Measurements from ENCODE around the gene HUNK. TPM values are rescaled to one million over a fixed set of nuclear protein-coding genes. Genes with fewer than 3 reads are reported as not detected.

Gene HUNK
- polyA plus RNA-seq, 1 donor (not counting 4 experiments of a cell fraction or from before 2014, with no cell fraction given) = 0.03 TPM

- no peak for FAIRE-seq
- no peak overlapping the region for H2AFZ ChIP-seq (ENCODE audit: control insufficient read depth, low read length)
- DNase-seq (ENCODE audit: low read depth, low spot score) = no peak
Measured at GRCh38 chr21:31930001-31930400, 57.2 kb downstream of the HUNK start.

GRCh38 chr21:31931644-31932469 lies 59.0 kb downstream of the HUNK start:
- H3K9me3 ChIP-seq (ENCODE audit: control insufficient read depth, low read depth, low read length) = no peaks in the 10 kb centered on the region
- H3K36me3 ChIP-seq (ENCODE audit: control insufficient read depth in 2 of 2, extremely low read depth in 1 of 2, insufficient read depth in 2 of 2, low read length in 2 of 2) = no peaks in the 10 kb centered on the region
- no peak overlapping the region for H3K4me2 ChIP-seq (ENCODE audit: control insufficient read depth, extremely low read depth, insufficient read depth, low read depth, low read length)
- H3K4me1 ChIP-seq (ENCODE audit: control insufficient read depth, extremely low read depth, insufficient read depth, low read length) = no peaks in the 10 kb centered on the region
- H3K9me1 ChIP-seq (ENCODE audit: control insufficient read depth, extremely low read depth, insufficient read depth, low read length) = no peaks in the 10 kb centered on the region
- H2AFZ ChIP-seq (ENCODE audit: control insufficient read depth, low read length) = no peak overlapping the region
- TF ChIP-seq CTCF (optimal IDR thresholded peaks at IDR 0.05 in 1 of 3, IDR thresholded peaks at IDR 0.05 in 1 of 3, conservative IDR thresholded peaks at IDR 0.05 in 1 of 3; ENCODE audit: extremely low read depth in 1 of 3, insufficient read depth in 2 of 3, low read length in 3 of 3) (no peak), EZH2 (IDR thresholded peaks at IDR 0.05; ENCODE audit: low read length) (no peak)
- no peak overlapping the region for H3K9ac ChIP-seq (ENCODE audit: control insufficient read depth, extremely low read depth, insufficient read depth, low read length)
- H3K79me2 ChIP-seq (ENCODE audit: control insufficient read depth, insufficient read depth, low read length) = no peaks in the 10 kb centered on the region
- no peaks in the 10 kb centered on the region for H4K20me1 ChIP-seq (ENCODE audit: control insufficient read depth, extremely low read depth, insufficient read depth, low read length)
- FAIRE-seq = no peak
- DNase-seq (ENCODE audit: low read depth, low spot score) = no peak
- dilution Hi-C loops (cut with MboI; ENCODE audit: extremely low pct_ligation_motif_present, low sequenced_read_pairs) = no loop called here
- no peaks in the 10 kb centered on the region for H3K27me3 ChIP-seq (ENCODE audit: control insufficient read depth, extremely low read depth, insufficient read depth, low read length)
- H3K4me3 ChIP-seq (ENCODE audit: control insufficient read depth in 2 of 3, extremely low read depth in 1 of 3, insufficient read depth in 2 of 3, low read depth in 1 of 3, low read length in 3 of 3) = no peak overlapping the region
- H3K27ac ChIP-seq (ENCODE audit: control insufficient read depth, insufficient read depth, low read length) = no peak overlapping the region

More at GRCh38 chr21:31930001-31930400, 57.2 kb downstream of the HUNK start:
- no peaks in the 10 kb centered on the region for H4K20me1 ChIP-seq (ENCODE audit: control insufficient read depth, extremely low read depth, insufficient read depth, low read length)
- no peaks in the 10 kb centered on the region for H3K36me3 ChIP-seq (ENCODE audit: control insufficient read depth in 2 of 2, extremely low read depth in 1 of 2, insufficient read depth in 2 of 2, low read length in 2 of 2)
- no peak overlapping the region for H3K4me3 ChIP-seq (ENCODE audit: control insufficient read depth in 2 of 3, extremely low read depth in 1 of 3, insufficient read depth in 2 of 3, low read depth in 1 of 3, low read length in 3 of 3)
- TF ChIP-seq CTCF (optimal IDR thresholded peaks at IDR 0.05 in 1 of 3, IDR thresholded peaks at IDR 0.05 in 1 of 3, conservative IDR thresholded peaks at IDR 0.05 in 1 of 3; ENCODE audit: extremely low read depth in 1 of 3, insufficient read depth in 2 of 3, low read length in 3 of 3) = no peak
- H3K27ac ChIP-seq (ENCODE audit: control insufficient read depth, insufficient read depth, low read length) = no peak overlapping the region
- H3K9me1 ChIP-seq (ENCODE audit: control insufficient read depth, extremely low read depth, insufficient read depth, low read length) = no peaks in the 10 kb centered on the region
- no peaks in the 10 kb centered on the region for H3K27me3 ChIP-seq (ENCODE audit: control insufficient read depth, extremely low read depth, insufficient read depth, low read length)
- H3K4me1 ChIP-seq (ENCODE audit: control insufficient read depth, extremely low read depth, insufficient read depth, low read length) = no peaks in the 10 kb centered on the region
- H3K9me3 ChIP-seq (ENCODE audit: control insufficient read depth, low read depth, low read length) = no peaks in the 10 kb centered on the region
- H3K9ac ChIP-seq (ENCODE audit: control insufficient read depth, extremely low read depth, insufficient read depth, low read length) = no peak overlapping the region
- H3K4me2 ChIP-seq (ENCODE audit: control insufficient read depth, extremely low read depth, insufficient read depth, low read depth, low read length) = no peak overlapping the region
- dilution Hi-C loops (cut with MboI; ENCODE audit: extremely low pct_ligation_motif_present, low sequenced_read_pairs) = no loop called here
- no peaks in the 10 kb centered on the region for H3K79me2 ChIP-seq (ENCODE audit: control insufficient read depth, insufficient read depth, low read length)
